ENCODE results near the gene NUMA1. TPM values are rescaled to one million over a fixed set of nuclear protein-coding genes. Genes with fewer than 3 reads are reported as not detected.

Gene NUMA1
- total and polyA plus RNA-seq, 2 experiments from 2014 or later = 119 to 417 TPM

- Histone ChIP-seq H3K9me3 (ENCODE audit: low read depth) (no peaks in the 10 kb centered on the region), H3K4me3 (peak overlapping the region; percentile 65), H3K36me3 (no peaks in the 10 kb centered on the region), H3K4me1 (ENCODE audit: low read depth) (peaks cover 34% of the 10 kb centered on the region), H3K27ac (peak overlapping the region; percentile 98), H3K27me3 (no peaks in the 10 kb centered on the region)
- no peak for TF ChIP-seq CTCF (IDR thresholded peaks at IDR 0.05; ENCODE audit: low read depth, low read length)
- DNase-seq (ENCODE audit: low read depth in 1 of 2, low spot score in 1 of 2) = peak; percentile 59 to 81
Observed at GRCh38 chr11:72041364-72042063, 38.8 kb downstream of the NUMA1 start.

DNA sequence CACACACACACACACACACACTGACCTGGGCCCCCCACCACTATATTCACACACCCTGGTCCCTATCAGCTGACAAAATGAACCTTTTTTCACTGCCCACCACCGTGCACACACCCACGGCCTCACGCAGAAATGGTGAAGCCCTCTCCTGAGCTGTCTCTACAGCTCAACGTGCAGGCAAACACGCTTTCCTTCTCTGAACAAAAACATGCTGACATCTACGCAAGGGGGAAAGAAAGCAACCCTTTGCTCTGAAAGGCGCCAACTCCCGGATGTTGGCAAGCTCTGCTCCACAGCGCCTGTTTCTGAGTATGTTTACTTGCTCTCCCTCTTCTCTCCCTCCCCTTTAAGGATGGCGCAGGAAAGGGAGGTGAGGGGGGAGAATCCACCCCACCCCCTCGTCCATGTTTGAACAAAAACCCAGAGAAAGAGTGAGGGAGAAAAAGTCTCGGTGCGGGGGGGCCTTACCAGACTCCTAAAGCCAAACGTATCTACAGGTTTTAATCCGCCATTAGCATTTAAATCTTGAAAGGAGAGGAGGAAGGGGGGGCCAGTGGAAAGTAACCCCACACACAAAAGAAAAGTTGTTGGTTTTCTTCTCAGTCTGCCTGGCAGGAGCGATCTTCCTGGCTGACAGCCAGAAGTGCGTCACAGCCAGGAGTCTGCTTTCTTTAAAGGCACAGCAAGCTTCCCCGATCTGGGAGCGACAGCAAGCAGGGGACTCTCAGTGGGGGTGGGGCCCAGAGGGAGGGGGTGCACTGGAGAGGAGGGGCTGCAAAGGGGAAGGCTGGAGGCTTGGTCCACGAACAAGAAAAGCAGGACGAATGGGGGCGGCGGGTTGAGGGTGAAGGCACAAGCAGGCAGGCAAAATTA is 39.6 kb downstream of the NUMA1 start:
- H3K9me3 ChIP-seq (ENCODE audit: low read depth) = no peaks in the 10 kb centered on the region
- no peak for TF ChIP-seq CTCF (IDR thresholded peaks at IDR 0.05; ENCODE audit: low read depth, low read length)

GRCh38 chr11:72039856-72040401 is 40.4 kb downstream of the NUMA1 start:
- H3K27me3 ChIP-seq = no peaks in the 10 kb centered on the region
- peak overlapping the region; percentile 98 for H3K27ac ChIP-seq
- H3K36me3 ChIP-seq = peaks cover 4% of the 10 kb centered on the region
- no peaks in the 10 kb centered on the region for H3K9me3 ChIP-seq (ENCODE audit: low read depth)
- peaks cover 34% of the 10 kb centered on the region for H3K4me1 ChIP-seq (ENCODE audit: low read depth)
- H3K4me3 ChIP-seq = peak overlapping the region; percentile 65
- DNase-seq (ENCODE audit: low read depth in 1 of 2, low spot score in 1 of 2) = no peak
- TF ChIP-seq CTCF (IDR thresholded peaks at IDR 0.05; ENCODE audit: low read depth, low read length) = no peak

More for the DNA sequence above, 39.6 kb downstream of the NUMA1 start:
- Histone ChIP-seq H3K27ac (peak overlapping the region; percentile 98), H3K27me3 (no peaks in the 10 kb centered on the region), H3K4me1 (ENCODE audit: low read depth) (peaks cover 34% of the 10 kb centered on the region), H3K4me3 (peak overlapping the region; percentile 65), H3K36me3 (no peaks in the 10 kb centered on the region)
- peak; percentile 96 to 97 for DNase-seq (ENCODE audit: low read depth in 1 of 2, low spot score in 1 of 2)

- Histone ChIP-seq H3K27me3 (no peaks in the 10 kb centered on the region), H3K27ac (peak overlapping the region; percentile 98), H3K9me3 (ENCODE audit: low read depth) (no peaks in the 10 kb centered on the region), H3K4me1 (ENCODE audit: low read depth) (peaks cover 34% of the 10 kb centered on the region), H3K36me3 (peaks cover 6% of the 10 kb centered on the region), H3K4me3 (peak overlapping the region; percentile 65)
- TF ChIP-seq CTCF (IDR thresholded peaks at IDR 0.05; ENCODE audit: low read depth, low read length) = no peak
- peak; percentile 27 to 65 for DNase-seq (ENCODE audit: low read depth in 1 of 2, low spot score in 1 of 2)
Observed at GRCh38 chr11:72039031-72039855, 41.1 kb downstream of the NUMA1 start.

- no peaks in the 10 kb centered on the region for H3K9me3 ChIP-seq (ENCODE audit: low read depth)
- H3K27ac ChIP-seq = peak overlapping the region; percentile 98
- DNase-seq (ENCODE audit: low read depth in 1 of 2, low spot score in 1 of 2) = peak in 1 of 2 donors; percentile 77
- TF ChIP-seq CTCF (IDR thresholded peaks at IDR 0.05; ENCODE audit: low read depth, low read length) = no peak
- peak overlapping the region; percentile 65 for H3K4me3 ChIP-seq
- H3K36me3 ChIP-seq = peaks cover 13% of the 10 kb centered on the region
- H3K27me3 ChIP-seq = no peaks in the 10 kb centered on the region
- H3K4me1 ChIP-seq (ENCODE audit: low read depth) = peaks cover 34% of the 10 kb centered on the region
Observed at GRCh38 chr11:72038491-72038890, 41.9 kb downstream of the NUMA1 start.
